HG03439 (cell line): ENCODE data around the gene ITGB2.

Experiments used
- ATAC-seq: cut with Tn5 transposase; IDR thresholded peaks from one replicate; pipeline ENCODE4 v1.9.1; 2021; ENCODE audit warnings: mild to moderate bottlenecking, moderate library complexity; ENCODE audit not compliant: unreplicated experiment

The ITGB2 gene

GRCh38 chr21:44920694-44921604 lies at the start of gene ITGB2:
TSS of gene ITGB2 (minus strand) at chr21:44920899. CDS start at chr21:44910782, 10,117 bp downstream.
- ATAC-seq: no peak

DNA sequence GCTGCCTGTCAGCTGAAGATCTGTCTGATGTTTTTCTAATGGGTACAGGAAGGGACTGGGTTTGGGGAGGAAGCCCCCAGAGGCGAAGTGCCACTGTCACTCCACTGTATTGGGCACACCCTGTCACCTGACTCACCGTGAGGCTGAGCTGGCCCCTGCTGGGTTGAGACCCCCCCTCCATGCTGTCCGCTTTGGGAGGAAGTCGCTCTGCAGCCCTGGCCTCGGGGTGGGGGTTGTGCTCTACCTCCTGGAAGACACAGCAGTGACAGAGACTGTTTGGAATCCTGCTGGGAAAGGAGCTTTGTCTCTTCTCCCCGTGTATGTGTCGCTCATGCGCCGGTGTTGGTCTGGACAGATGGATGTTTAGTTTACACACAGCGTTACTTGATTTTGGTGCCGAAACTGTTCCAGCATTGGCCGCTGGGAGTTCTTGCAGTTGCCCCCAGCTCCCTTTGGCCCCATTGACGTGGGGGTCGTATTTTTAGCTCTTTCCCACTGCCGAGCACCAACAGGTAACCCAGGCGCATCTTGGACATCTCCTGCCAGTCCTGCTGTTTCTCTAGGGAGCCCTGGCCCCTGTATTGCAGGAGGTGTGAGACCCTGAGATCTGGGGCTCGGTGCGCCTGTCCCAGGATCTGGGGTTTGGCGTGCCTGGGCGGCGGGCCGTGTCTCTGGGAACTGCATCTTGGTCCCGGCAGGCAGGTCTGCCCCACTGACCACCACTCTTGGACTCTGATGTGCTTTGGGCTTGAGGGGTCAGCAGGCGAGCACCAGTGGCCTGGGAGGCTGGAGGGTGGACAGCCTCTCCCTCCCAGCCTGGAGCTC lies 49.4 kb upstream of the ITGB2 start:
- ATAC-seq: no peak

GRCh38 chr21:44969066-44969670 lies 48.5 kb upstream of the ITGB2 start:
- ATAC-seq: no peak

DNA sequence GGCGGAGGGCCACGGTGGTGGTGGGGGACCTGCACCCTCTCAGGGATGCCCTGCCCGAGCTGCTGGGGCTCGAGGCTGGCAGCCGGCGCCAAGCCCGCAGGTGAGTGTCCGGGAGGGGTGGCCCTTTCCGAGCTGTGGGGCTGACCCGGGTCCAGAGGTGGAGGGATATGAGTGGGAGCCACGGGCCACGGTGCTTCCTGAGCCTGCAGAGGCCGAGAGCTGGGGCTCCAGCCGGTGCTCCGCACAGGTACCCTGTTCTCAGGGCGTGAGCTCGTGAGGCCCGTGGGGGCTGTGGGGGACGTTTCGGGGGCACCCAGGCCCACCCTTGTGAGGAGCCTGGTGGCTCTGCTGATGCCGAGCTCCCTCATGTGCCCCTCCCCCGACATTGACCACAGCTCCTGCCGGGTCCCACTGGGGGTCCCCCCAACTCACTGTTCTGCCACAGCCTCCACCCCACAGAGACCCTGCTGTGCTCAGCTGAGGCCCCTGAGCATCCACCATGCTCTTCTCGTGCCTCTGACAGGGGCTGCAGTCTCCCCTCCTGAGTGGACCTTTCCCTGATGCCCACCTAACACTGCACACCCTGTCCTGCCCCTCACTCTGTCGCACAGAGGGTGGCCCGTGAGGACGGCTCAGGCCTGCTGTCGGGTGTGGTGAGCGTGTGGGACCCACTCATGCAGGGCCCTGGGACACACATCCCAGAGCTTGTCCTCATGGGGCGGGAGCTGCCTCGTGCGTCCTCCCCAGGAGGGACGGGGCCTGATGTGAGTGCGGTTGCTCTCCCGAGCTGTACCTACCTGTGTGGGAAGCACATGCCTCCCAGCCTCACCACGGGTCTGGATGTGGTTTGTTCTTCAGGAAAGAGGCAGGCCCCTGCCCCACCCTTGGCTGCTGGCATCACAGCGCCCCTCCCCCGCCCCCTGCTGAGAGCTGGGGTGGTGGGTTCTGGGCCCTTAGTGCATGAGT lies 46.7 kb upstream of the ITGB2 start:
- ATAC-seq: no peak

GRCh38 chr21:44966135-44967081 lies 45.7 kb upstream of the ITGB2 start:
- ATAC-seq: no peak

DNA sequence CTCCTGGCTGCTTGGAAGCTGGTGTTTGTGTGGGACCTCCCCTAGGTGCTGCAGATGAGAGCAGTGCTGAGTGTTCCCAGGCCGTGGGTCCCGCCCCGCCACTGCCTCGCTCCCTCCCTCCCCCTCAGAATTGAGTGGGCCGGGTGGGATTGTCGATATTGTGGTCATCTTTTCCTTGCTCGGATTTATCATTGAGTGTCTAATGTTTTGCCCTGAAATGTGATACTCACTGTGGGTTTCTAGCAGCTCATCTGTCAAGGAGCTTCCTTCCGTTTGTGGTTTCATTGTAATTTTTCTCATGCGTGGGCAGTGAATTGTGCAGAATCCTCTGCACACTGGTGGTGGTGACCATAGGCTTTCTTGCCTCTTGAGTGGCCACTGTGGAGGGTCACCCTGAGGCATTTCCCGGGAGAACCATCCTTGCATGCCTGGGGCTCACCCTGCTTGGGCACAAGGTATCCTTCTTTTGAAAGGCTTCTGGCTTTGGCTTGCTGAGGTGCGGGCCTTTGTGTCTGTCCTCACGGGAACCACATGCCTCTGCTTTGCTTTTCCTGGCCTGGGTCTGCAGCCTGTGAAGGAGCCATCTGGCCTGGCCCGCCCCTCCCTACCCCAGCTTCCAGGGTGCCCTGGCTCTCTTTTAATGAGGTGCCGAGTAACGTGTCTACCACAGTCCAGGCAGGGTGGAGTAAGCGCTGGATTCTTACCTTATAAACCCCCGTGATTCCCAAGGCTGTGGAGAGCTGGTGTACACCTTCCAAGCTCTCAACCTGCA lies 44.7 kb upstream of the ITGB2 start:
- no peak for ATAC-seq

DNA sequence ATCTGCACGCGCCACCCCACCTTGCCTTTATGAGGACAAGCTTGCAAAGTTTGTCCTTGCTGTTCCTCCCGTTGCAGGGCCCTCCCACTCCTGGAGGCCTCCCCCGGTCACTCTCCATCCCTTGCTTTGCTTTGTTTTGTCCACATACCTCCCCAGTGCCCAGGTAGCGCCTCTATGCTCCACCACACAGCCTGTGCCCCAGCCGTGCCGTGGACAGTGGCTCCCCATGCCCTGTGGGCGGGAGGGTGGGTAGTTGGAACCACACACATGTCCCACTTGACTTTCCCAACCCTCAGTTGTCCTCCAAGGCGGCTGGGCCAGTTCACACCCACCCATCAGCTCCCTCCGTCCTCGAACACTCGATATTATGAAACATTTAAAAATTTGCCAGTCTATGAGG lies 43.7 kb upstream of the ITGB2 start:
- no peak for ATAC-seq

GRCh38 chr21:44962403-44962966 lies 41.8 kb upstream of the ITGB2 start:
- ATAC-seq: no peak

DNA sequence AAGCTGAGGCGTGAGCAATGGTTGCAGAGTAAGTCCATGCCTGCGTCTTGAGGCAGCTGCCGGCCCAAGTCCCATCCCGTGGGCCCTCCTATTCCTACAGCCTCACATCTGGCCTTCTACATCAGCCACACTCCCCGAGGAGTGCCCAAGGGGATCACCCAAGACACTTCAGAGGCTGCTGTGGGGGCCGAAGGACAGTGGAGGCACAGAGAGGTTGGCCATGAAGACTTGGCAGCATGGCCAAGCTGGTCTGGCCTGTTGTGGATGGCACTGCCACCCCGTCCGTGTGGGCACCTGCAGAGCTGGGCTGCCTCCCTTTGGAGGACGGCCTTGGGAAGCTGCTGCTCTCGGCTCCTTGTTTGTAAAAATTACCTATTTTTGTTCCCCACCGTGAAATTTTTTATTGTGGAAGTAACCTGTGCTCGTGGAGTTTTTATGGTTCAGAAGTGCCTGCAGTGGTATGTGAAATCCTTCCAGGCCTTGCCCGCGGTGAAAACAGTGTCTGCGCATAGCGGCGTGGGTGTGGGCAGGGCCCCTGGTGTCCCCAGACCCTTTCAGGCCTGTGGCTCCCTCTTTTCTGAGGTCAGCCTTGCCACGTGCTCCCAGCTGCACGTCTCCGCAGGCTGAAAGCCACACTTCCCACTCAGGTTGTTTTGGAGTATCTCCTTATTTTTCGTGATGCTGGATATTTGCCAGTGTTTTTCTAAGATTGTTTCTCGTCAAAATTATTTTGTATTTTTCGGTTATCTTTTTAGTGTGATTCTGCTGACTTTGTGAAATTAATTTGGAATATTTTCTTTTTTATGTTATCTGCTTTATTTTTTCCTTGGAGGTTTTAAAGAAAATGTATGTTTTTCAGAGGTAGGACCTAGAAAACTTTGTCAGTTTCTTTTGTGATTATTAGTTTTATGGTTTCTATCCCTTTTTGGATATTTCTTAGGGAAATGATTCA lies 39.7 kb upstream of the ITGB2 start:
- ATAC-seq: no peak

- ATAC-seq: no peak
Measured at GRCh38 chr21:44959376-44960091, 38.8 kb upstream of the ITGB2 start.

DNA sequence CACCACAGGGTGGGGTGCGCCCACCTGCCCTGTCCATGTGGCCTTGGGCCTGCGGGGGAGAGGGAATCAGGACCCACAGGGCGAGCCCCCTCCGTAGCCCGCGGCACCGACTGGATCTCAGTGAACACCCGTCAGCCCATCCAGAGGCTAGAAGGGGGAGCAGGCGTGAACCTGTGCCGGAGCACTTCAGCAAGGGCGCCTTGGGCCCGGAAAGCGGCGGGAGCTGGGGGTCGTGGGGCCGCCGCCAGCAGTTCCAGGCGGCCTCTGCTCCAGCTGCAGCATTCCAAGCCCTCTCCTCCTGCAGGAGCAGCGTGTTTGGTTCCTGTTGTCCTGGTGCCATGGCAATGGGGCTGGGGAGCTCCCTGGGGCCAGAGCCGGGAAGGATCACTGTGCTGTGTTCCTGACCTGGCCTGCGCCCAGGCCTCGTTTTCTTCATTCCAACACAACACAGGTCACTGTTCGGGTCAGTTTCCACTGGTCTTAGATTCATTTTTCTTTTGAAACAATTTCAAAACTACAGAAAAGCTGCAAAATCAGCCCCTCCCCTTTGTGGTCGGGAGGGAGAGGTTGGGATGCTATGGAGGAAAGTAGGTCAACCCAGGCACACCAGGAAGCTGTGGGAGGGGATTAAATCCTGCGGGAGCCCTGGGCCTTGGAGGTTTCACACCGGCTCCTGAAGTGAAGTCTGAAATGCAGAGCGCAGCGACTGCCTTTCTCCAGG lies 37.9 kb upstream of the ITGB2 start:
- ATAC-seq: no peak

GRCh38 chr21:44957901-44958451 lies 37.3 kb upstream of the ITGB2 start:
- no peak for ATAC-seq

- ATAC-seq: no peak
Measured at GRCh38 chr21:44957047-44957831, 36.5 kb upstream of the ITGB2 start.

DNA sequence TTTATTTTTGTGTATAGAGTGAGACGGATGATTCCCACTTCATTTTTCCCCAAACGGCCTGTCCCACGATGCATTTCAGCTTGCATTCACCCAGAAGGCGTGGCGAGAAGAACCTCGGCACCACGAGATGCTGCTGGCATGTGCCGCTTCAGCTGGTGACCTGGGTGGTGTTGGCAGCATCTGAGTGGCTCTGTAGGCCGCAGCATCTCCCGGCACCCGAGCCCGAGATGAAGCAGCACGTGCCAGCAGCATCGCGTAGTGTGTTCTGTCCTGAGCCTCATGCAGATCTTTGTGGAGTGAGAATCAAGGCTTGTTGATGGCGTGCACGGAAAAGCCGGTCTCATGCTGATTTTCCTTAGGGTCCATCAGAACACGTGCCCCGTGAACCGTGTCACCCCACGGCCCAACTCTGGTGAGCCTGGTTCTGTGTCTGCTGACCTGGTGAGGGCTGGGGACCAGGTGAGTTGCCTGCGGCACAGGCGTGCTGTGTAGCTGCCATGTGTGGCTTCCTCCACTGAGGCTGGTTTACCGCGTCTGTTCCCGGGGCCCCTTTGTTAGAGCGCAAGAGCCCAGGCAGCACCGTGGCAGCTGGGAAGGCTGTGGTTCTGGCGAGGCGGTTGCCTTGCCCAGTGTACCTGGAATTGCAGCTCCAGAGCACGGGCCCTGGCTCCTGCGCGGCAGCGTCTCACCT lies 35.8 kb upstream of the ITGB2 start:
- no peak for ATAC-seq
